Endothelial cell of umbilical vein (primary cell): Measurements from ENCODE around the gene PPP2R2C. TPM values are rescaled to one million over a fixed set of nuclear protein-coding genes. Genes with fewer than 3 reads are reported as not detected.

Experiments used
- BruUV-seq: library from RNA; stranded (reverse); fragments of 400-500 nt; replicated peaks from 2 replicates; lab custom pipeline; 2021; lab: Mats Ljungman, UMichigan
- CTCF ChIA-PET: fragments of 300-600, 350-600 bp; sonication (Branson Sonifier 250); formaldehyde crosslinking; loops from one replicate; lab custom pipeline; 2021; ENCODE audit warnings: antibody characterized with exemption, inconsistent platforms; lab: Charles Lee
- POLR2A ChIA-PET: fragments of 300-600, 350-600 bp; sonication (Branson Sonifier 250); formaldehyde crosslinking; loops from one replicate; lab custom pipeline; 2021; ENCODE audit warnings: antibody characterized with exemption, inconsistent platforms; lab: Charles Lee
- DNase-seq: peaks from one replicate; pipeline ENCODE4 v3.0.0-alpha.2; 2011; ENCODE audit warnings: low read depth, low spot score
- FAIRE-seq: peaks from 2 replicates; lab custom pipeline; 2011; peaks lifted over from hg19 to GRCh38; lab: Jason Lieb, UNC
- H2AFZ ChIP-seq: 2 replicates; pipeline ENCODE4 v1.6.0; 2012; ENCODE audit warnings: low read depth, low read length, control low read depth, inconsistent platforms
- H3K27ac ChIP-seq: 2 replicates; pipeline ENCODE4 v1.5.1; 2011; ENCODE audit warnings: low read depth, mild to moderate bottlenecking, control low read depth, low read length, moderate library complexity; ENCODE audit not compliant: insufficient read depth
- H3K27me3 ChIP-seq, 2 experiments: 2 replicates each; pipeline versions ENCODE4 v1.6.0 to v1.6.1; 2011; ENCODE audit warnings: low read length in 2 of 2, mixed read lengths in 1 of 2; ENCODE audit not compliant: control insufficient read depth in 2 of 2, insufficient read depth in 2 of 2
- H3K36me3 ChIP-seq, 2 experiments: 2 replicates in 1 of 2; 3 replicates in 1 of 2; pipeline ENCODE4 v1.5.1; 2011; ENCODE audit warnings: low read length in 2 of 2, mild to moderate bottlenecking in 1 of 2, moderate library complexity in 1 of 2; ENCODE audit not compliant: control insufficient read depth in 2 of 2, insufficient read depth in 2 of 2; ENCODE audit errors: extremely low read depth in 1 of 2
- H3K4me1 ChIP-seq: 3 replicates; pipeline ENCODE4 v1.5.1; 2011; ENCODE audit warnings: mild to moderate bottlenecking, low read length; ENCODE audit not compliant: control insufficient read depth, insufficient read depth; ENCODE audit errors: extremely low read depth
- H3K4me2 ChIP-seq: 2 replicates; pipeline ENCODE4 v1.6.1; 2011; ENCODE audit warnings: low read length, control low read depth, mixed read lengths; ENCODE audit not compliant: insufficient read depth
- H3K4me3 ChIP-seq, 3 experiments: fragments of 200-600 bp in 1 of 3; sonication (generic), shearing (Covaris generic) in 1 of 3; replicated peaks in 1 of 3; 2 replicates each; pipeline ENCODE4 v1.5.1; 2011 to 2016; ENCODE audit warnings: control low read depth in 3 of 3, low read length in 3 of 3, mild to moderate bottlenecking in 2 of 3, inconsistent platforms in 1 of 3, low read depth in 1 of 3, moderate library complexity in 1 of 3; ENCODE audit not compliant: insufficient read depth in 1 of 3
- H3K79me2 ChIP-seq: 2 replicates; pipeline ENCODE4 v1.6.0; 2012; ENCODE audit warnings: low read length, inconsistent platforms; ENCODE audit not compliant: control insufficient read depth, insufficient read depth
- H3K9ac ChIP-seq: replicated peaks from 2 replicates; pipeline ENCODE3; 2011; ENCODE audit warnings: low read length, control low read depth; ENCODE audit not compliant: insufficient read depth; ENCODE audit errors: extremely low read depth
- H3K9me1 ChIP-seq: replicated peaks from 3 replicates; pipeline ENCODE4 v1.6.0; 2011; ENCODE audit warnings: mild to moderate bottlenecking, low read length; ENCODE audit not compliant: control insufficient read depth, insufficient read depth; ENCODE audit errors: extremely low read depth
- H3K9me3 ChIP-seq: replicated peaks from 2 replicates; pipeline ENCODE4 v1.5.1; 2012; ENCODE audit warnings: low read length, inconsistent platforms; ENCODE audit not compliant: control insufficient read depth, insufficient read depth
- H4K20me1 ChIP-seq: replicated peaks from 2 replicates; pipeline ENCODE3; 2011; ENCODE audit warnings: mild to moderate bottlenecking, low read length; ENCODE audit not compliant: control insufficient read depth, insufficient read depth; ENCODE audit errors: extremely low read depth
- EZH2 ChIP-seq: IDR thresholded peaks from 2 replicates; pipeline ENCODE4 v1.6.1; 2012; ENCODE audit warnings: borderline replicate concordance, low read depth, mild to moderate bottlenecking, moderate library complexity, low read length, inconsistent platforms; ENCODE audit not compliant: severe bottlenecking
- FOS ChIP-seq: IDR thresholded peaks from 2 replicates; pipeline ENCODE4 v1.6.1; 2011; ENCODE audit warnings: mild to moderate bottlenecking, low read length, moderate library complexity, borderline replicate concordance; ENCODE audit not compliant: insufficient read depth
- GATA2 ChIP-seq: IDR thresholded peaks from 2 replicates; pipeline ENCODE4 v1.7.0; 2011; ENCODE audit warnings: low read depth, mild to moderate bottlenecking, moderate library complexity, mixed read lengths, low read length; ENCODE audit not compliant: insufficient read length, insufficient read depth
- JUN ChIP-seq: IDR thresholded peaks from 2 replicates; pipeline ENCODE4 v1.6.1; 2011; ENCODE audit warnings: borderline replicate concordance, low read depth; ENCODE audit not compliant: insufficient read length, insufficient read depth
- MYC ChIP-seq: IDR thresholded peaks from one replicate; pipeline ENCODE4 v1.6.1; 2011; ENCODE audit warnings: mild to moderate bottlenecking, low read depth, low read length
- POLR2A ChIP-seq: IDR thresholded peaks from 2 replicates; pipeline ENCODE4 v1.6.1; 2012; ENCODE audit warnings: low read depth, mild to moderate bottlenecking, control low read depth, low read length
- POLR2AphosphoS5 ChIP-seq: IDR thresholded peaks from 2 replicates; pipeline ENCODE4 v1.6.1; 2012; ENCODE audit warnings: low read depth, mild to moderate bottlenecking, control low read depth, low read length, moderate library complexity; ENCODE audit not compliant: insufficient read depth
- dilution Hi-C: fragments of 300-500 bp; cut with MboI; formaldehyde crosslinking; loops from one replicate; pipeline ENCODE4 v1.15.0; 2019; ENCODE audit warnings: low sequenced_read_pairs; ENCODE audit not compliant: extremely low pct_ligation_motif_present
- intact Hi-C: fragments of 100-400 bp; cut with micrococcal nuclease; formaldehyde crosslinking; loops from one replicate; pipeline ENCODE4 v1.10.0; 2022
- polyA plus RNA-seq, 4 experiments: library from polyadenylated mRNA; depleted of rRNA in 3 of 4; stranded (reverse) in 3 of 4; unstranded in 1 of 4; fragments of >200 nt; gene quantifications; 2 replicates each; pipeline versions ENCODE4 v1.2.1 to v1.2.3, GENCODE V29; 2011 to 2012; ENCODE audit warnings: missing spikeins in 1 of 4
- total RNA-seq: library from RNA; stranded (reverse); gene quantifications from 2 replicates; pipeline ENCODE4 v1.2.3, GENCODE V29; 2021
- TF ChIP-seq, protein P1 (sequence below): IDR thresholded peaks from 2 replicates; pipeline ENCODE4 v1.6.1; 2011; ENCODE audit not compliant: insufficient read depth, insufficient read length
- TF ChIP-seq, protein P2 (sequence below), 2 donors: IDR thresholded peaks; 1 replicate in 1 of 2; 2 replicates in 1 of 2; pipeline ENCODE4 v1.5.1; 2011; ENCODE audit warnings: low read length in 2 of 2, mild to moderate bottlenecking in 2 of 2, moderate library complexity in 2 of 2, control low read depth in 1 of 2, inconsistent platforms in 1 of 2, low read depth in 1 of 2; ENCODE audit not compliant: insufficient read depth in 1 of 2; ENCODE audit errors: extremely low read depth in 1 of 2

The PPP2R2C gene
- total and polyA plus RNA-seq, 2 donors (not counting 3 experiments of a cell fraction or from before 2014, with no cell fraction given), result 0.03 to 0.09 TPM

DNA sequence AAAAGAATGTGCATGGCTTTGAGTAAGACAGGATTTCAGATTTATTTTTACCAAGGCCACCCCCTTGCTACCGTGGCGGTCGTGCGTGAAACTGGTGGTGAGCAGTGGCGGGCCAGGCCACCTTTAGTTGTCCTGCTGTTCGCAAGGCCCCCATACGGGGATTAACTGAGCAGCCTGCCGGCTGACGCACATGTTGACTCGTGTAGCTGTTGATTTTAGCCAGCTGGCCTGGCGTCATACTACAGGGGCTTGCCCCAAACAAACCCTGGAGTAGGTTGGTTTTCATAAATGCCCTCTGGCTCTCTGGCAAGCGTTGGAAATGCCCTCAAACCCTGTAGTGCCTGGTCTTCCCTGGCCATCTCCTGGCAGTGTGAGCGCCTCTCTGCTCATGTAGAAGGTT lies 174.4 kb downstream of the PPP2R2C start:
- no peak overlapping the region for H3K9ac ChIP-seq
- DNase-seq (no peak), FAIRE-seq (no peak)
- intact Hi-C loops, result no loop called here
- no peak overlapping the region for H3K4me2 ChIP-seq
- H3K9me1 ChIP-seq, result no peaks in the 10 kb centered on the region
- H3K36me3 ChIP-seq, result peaks cover 2 to 56% of the 10 kb centered on the region in 2 experiments
- BruUV-seq, result no TSS peak
- CTCF ChIA-PET, result interaction anchor here (1.0 kb wide), 1 partner anchor 34 kb away, joined by 3 read pairs; no protein-coding TSS in a partner anchor
- no peak overlapping the region for H2AFZ ChIP-seq
- H3K4me3 ChIP-seq, result no peak overlapping the region
- H3K4me1 ChIP-seq, result no peaks in the 10 kb centered on the region
- POLR2A ChIA-PET, result no interaction called here
- no peaks in the 10 kb centered on the region for H3K27me3 ChIP-seq
- no peak overlapping the region for H3K27ac ChIP-seq
- TF ChIP-seq EZH2, result no peak
- TF ChIP-seq MYC, result no peak
- no peak for TF ChIP-seq POLR2A
- no peak for TF ChIP-seq GATA2
- no peak for TF ChIP-seq POLR2AphosphoS5
- no peak for TF ChIP-seq FOS
- TF ChIP-seq, protein P1, sequence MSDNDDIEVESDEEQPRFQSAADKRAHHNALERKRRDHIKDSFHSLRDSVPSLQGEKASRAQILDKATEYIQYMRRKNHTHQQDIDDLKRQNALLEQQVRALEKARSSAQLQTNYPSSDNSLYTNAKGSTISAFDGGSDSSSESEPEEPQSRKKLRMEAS, result no peak
- TF ChIP-seq JUN, result no peak
- TF ChIP-seq, protein P2, sequence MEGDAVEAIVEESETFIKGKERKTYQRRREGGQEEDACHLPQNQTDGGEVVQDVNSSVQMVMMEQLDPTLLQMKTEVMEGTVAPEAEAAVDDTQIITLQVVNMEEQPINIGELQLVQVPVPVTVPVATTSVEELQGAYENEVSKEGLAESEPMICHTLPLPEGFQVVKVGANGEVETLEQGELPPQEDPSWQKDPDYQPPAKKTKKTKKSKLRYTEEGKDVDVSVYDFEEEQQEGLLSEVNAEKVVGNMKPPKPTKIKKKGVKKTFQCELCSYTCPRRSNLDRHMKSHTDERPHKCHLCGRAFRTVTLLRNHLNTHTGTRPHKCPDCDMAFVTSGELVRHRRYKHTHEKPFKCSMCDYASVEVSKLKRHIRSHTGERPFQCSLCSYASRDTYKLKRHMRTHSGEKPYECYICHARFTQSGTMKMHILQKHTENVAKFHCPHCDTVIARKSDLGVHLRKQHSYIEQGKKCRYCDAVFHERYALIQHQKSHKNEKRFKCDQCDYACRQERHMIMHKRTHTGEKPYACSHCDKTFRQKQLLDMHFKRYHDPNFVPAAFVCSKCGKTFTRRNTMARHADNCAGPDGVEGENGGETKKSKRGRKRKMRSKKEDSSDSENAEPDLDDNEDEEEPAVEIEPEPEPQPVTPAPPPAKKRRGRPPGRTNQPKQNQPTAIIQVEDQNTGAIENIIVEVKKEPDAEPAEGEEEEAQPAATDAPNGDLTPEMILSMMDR (IDR thresholded peaks at IDR 0.05; ENCODE audit: extremely low read depth in 1 of 2, insufficient read depth in 1 of 2, low read depth in 1 of 2, low read length in 2 of 2), result no peak
- H3K9me3 ChIP-seq, result no peaks in the 10 kb centered on the region
- H4K20me1 ChIP-seq, result no peaks in the 10 kb centered on the region
- H3K79me2 ChIP-seq, result no peaks in the 10 kb centered on the region
- dilution Hi-C loops, result no loop called here
